Fibroblast of lung (primary cell): Measurements from ENCODE around the gene SRPK2.

Experiments
- EZH2 ChIP-seq: IDR thresholded peaks from 2 replicates; pipeline ENCODE4 v1.5.1; 2012; ENCODE audit warnings: low read length, control low read depth, mild to moderate bottlenecking; ENCODE audit errors: missing control alignments
- TF ChIP-seq, protein P1 (sequence below), 2 donors: IDR thresholded peaks in 1 of 2; conservative IDR thresholded peaks in 1 of 2; 1 replicate in 1 of 2; 2 replicates in 1 of 2; pipeline ENCODE4 v1.5.1; 2011 to 2012; ENCODE audit warnings: low read length in 2 of 2, control low read depth in 1 of 2, inconsistent platforms in 1 of 2, low read depth in 1 of 2, mild to moderate bottlenecking in 1 of 2

DNA sequence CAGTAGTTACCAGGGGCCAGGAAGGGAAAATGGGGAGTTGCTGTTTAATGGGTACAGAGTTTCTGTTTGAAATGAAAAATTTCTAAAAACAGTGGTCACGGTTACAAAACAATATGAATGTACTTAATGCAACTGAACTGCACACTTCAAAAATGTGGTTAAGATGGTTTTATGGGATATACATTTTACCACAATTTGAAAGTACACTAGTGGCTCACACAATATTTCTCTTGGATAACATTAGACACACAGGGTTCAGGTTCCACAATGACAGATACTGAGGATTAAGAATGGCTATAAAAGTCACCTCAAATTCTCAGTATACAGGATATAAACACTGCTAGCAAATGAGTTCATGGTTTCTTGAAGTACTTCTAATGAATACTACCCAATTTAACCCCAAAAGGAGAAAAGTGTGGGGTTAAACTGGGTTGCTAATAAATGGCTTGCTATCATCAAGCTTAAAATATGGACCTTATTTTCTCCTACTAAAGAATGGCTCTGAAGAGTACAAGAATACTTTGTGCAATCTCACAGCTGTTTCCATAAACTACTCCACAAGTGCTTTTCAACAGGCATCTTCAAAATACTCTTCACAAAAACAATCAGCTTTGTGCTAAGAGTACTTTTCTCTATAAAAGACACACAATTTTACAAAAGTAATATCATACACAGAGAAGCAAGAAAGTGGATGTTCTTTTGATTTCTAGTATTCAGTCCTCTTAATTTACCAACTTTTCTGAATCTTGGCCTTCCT, 92.9 kb downstream of the SRPK2 start:
- TF ChIP-seq, protein P1, sequence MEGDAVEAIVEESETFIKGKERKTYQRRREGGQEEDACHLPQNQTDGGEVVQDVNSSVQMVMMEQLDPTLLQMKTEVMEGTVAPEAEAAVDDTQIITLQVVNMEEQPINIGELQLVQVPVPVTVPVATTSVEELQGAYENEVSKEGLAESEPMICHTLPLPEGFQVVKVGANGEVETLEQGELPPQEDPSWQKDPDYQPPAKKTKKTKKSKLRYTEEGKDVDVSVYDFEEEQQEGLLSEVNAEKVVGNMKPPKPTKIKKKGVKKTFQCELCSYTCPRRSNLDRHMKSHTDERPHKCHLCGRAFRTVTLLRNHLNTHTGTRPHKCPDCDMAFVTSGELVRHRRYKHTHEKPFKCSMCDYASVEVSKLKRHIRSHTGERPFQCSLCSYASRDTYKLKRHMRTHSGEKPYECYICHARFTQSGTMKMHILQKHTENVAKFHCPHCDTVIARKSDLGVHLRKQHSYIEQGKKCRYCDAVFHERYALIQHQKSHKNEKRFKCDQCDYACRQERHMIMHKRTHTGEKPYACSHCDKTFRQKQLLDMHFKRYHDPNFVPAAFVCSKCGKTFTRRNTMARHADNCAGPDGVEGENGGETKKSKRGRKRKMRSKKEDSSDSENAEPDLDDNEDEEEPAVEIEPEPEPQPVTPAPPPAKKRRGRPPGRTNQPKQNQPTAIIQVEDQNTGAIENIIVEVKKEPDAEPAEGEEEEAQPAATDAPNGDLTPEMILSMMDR (conservative IDR thresholded peaks at IDR 0.05 in 1 of 2, IDR thresholded peaks at IDR 0.05 in 1 of 2; ENCODE audit: low read depth in 1 of 2, low read length in 2 of 2), result no peak
- TF ChIP-seq EZH2, result no peak
